AG09319 (cell line): Measurements from ENCODE around the gene NDUFAF3.

Source experiments
- DNase-seq: peaks from one replicate; pipeline ENCODE4 v3.0.0-alpha.2; 2010; ENCODE audit warnings: low read depth; ENCODE audit errors: extremely low read depth
- TF ChIP-seq, protein P1 (sequence below): IDR thresholded peaks from 2 replicates; pipeline ENCODE4 v1.5.1; 2011; ENCODE audit warnings: low read depth, mild to moderate bottlenecking, inconsistent platforms, low read length, moderate library complexity

The NDUFAF3 gene

GRCh38 chr3:49035281-49035680, 13.4 kb downstream of the NDUFAF3 start:
- TF ChIP-seq, protein P1, sequence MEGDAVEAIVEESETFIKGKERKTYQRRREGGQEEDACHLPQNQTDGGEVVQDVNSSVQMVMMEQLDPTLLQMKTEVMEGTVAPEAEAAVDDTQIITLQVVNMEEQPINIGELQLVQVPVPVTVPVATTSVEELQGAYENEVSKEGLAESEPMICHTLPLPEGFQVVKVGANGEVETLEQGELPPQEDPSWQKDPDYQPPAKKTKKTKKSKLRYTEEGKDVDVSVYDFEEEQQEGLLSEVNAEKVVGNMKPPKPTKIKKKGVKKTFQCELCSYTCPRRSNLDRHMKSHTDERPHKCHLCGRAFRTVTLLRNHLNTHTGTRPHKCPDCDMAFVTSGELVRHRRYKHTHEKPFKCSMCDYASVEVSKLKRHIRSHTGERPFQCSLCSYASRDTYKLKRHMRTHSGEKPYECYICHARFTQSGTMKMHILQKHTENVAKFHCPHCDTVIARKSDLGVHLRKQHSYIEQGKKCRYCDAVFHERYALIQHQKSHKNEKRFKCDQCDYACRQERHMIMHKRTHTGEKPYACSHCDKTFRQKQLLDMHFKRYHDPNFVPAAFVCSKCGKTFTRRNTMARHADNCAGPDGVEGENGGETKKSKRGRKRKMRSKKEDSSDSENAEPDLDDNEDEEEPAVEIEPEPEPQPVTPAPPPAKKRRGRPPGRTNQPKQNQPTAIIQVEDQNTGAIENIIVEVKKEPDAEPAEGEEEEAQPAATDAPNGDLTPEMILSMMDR, result no peak
- no peak for DNase-seq

GRCh38 chr3:49053543-49053942, 31.6 kb downstream of the NDUFAF3 start:
- TF ChIP-seq, protein P1, result no peak
- no peak for DNase-seq

DNA sequence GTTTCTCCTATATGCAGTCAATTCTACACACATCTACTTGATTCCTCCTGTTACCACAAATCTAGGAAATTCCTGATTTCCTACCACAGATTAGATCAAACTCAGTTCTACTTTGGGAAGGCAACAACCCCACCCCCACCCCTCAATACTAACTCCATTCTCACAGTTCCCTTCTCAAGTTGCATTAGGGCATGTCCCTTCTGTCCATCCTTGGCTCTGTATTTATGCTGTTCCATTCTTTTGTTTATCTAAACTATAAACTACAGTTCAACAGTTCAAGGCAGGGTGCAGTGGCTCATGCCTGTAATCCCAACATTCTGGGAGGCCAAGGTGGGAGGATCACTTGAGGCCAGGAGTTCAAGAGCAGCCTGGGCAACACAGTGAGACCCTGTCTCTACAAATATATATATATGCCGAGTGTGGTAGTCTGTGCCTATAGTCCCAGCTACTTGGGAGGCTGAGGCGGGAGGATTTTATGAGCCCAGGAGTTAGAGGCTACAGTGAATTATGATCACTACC, 32.5 kb downstream of the NDUFAF3 start:
- no peak for DNase-seq
- TF ChIP-seq, protein P1, result no peak

- TF ChIP-seq, protein P1, result no peak
- no peak for DNase-seq
Measured at GRCh38 chr3:49057268-49057667, 35.3 kb downstream of the NDUFAF3 start.

DNA sequence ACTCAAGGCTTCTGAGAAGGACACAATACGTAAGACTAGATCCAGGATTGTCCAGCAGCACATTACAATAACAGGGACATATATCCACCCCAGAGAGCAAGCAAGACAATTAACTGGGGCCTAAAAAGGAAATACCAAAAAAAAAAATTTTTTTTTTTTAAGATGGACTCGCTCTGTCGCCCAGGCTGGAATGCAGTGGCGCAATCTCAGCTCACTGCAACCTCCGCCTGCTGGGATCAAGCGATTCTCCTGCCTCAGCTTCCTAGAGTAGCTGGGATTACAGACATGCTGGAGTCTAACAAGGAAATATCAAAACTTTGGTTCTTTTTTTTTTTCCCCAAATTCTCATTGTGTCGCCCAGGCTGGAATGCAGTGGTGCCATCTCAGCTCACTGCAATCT, 36.1 kb downstream of the NDUFAF3 start:
- DNase-seq, result no peak
- TF ChIP-seq, protein P1, result no peak
